GM18499 (cell line): ENCODE measurements around the gene SLC12A2.

Experiments
- ATAC-seq: cut with Tn5 transposase; IDR thresholded peaks from one replicate; pipeline ENCODE4 v1.9.1; 2021; ENCODE audit warnings: moderate number of reproducible peaks; ENCODE audit not compliant: insufficient read depth, unreplicated experiment

SLC12A2 gene

GRCh38 chr5:128083033-128083810, at the start of gene SLC12A2:
Gene SLC12A2, plus strand, starts transcription at chr5:128083766. Its CDS starts 189 bp downstream, at chr5:128083955.
- peak; percentile 38 for ATAC-seq

DNA sequence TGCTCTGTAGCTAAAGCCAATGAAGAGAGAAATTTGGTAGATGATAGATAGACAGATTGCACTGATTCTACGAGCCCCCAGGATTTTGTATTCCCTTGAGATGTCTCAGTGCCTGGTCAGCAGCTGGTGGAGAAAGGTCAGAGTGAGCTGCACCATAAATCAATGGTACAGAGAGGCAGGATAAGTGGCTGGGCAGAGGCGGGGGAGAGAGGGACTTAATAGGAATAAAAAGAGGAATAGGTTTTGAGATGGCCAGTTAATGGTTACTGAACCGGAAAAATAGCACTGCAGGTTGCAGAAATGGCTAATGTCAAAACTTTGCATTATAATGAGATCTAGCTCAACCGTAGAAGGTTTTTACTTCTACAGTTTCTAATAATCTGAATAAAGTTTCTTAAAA, 47.9 kb upstream of the SLC12A2 start:
- no peak for ATAC-seq

- no peak for ATAC-seq
Measured at GRCh38 chr5:128036950-128037349, 46.6 kb upstream of the SLC12A2 start.

GRCh38 chr5:128038643-128039042, 44.9 kb upstream of the SLC12A2 start:
- no peak for ATAC-seq

DNA sequence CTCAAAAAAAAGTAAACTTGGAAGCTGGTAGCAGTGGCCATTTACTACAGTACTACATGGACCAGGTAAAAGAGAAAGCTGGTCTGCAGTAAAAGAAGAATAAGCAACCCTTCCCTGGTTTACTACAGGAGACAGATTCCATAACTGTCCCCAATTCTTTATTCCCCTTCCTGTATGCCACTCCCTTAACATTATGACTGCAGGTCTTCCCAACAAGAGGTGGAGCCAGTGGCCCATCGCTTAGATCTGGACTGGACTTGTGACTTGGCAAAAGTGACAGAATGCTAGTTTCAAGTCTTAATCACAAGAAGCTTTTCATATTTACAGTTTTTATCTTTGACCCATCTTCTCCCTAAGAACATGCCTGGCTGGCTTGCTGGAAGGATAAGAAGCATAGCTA, 42.6 kb upstream of the SLC12A2 start:
- ATAC-seq: no peak

DNA sequence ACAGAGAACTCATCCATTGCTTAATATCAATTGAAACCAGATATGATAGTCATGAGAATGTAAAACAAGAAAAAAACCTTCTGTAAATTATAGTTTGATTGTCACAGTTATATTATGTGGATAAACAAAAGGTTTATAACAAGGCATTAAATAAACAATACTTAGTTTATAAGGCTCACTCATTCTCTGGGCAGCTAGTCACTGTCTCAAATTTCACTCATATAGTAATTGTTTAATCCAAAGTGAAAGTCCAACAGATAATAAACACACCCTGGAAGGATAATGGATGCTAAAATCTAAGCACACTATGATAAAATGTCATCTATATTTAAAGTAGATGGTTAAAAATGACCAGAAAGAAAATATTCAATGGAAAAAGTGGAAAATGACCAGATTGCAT, 30.8 kb upstream of the SLC12A2 start:
- ATAC-seq: no peak

GRCh38 chr5:128053291-128053954, 30.1 kb upstream of the SLC12A2 start:
- no peak for ATAC-seq

DNA sequence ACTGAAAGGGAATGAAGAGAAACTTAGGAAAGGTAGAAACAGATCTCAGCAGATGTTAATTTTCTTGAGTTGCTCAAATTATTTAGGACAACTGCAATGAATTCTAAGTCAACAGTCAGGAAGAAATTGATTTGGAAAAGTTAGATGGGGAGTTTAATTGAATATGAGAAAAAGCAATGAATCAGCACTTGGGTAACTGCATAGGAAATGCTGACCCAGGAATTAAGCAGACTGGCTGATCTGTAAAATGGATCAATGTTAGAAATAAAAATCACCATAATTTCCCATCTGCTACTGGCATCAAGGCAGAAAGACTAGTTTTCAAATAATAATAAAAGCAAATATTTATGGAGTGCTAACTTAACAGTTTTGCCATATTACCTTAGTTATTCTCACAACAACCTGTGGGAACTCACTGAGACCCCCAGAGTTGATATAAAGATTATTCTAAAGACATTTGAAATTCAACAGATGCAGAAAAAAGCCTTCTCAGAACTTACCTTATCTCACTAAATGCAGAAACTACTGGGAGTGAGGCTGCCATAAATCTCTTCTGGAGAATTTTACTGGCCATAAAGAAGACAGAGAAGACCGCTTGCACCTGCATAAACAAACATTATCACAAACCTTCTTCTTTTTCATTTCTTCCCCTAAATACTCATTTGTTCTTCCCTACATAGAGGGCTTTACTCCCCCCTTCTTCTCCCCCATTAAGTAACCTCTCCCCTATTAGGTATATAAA, 22.8 kb upstream of the SLC12A2 start:
- ATAC-seq: no peak

DNA sequence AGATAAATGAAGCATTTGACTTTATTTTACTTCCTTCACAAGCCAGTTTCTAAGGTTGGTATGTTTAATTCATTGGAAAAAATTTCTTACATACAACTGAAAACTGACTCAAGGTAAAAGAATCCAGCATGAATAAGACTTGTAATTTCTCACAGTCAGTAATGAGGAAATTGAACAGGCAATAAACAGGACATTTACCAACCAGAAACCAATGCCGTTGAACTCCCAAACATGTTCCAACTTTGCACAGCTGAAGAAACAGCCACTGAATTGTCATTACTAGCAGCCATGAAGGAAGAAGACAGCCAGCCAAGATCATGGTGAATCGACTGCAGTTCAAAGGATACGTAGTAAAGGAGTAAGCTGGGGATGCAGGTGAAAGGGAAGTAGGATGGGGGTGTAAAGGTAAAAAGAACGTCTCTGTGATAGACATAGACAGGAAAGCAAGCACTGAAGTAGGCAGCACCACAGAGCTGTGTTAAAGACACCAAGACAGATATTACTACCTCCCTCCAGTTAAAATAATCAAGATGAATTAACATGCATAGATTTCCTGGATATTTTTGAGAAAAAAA, 21.3 kb upstream of the SLC12A2 start:
- no peak for ATAC-seq

GRCh38 chr5:128074171-128074570, 9.4 kb upstream of the SLC12A2 start:
- no peak for ATAC-seq

DNA sequence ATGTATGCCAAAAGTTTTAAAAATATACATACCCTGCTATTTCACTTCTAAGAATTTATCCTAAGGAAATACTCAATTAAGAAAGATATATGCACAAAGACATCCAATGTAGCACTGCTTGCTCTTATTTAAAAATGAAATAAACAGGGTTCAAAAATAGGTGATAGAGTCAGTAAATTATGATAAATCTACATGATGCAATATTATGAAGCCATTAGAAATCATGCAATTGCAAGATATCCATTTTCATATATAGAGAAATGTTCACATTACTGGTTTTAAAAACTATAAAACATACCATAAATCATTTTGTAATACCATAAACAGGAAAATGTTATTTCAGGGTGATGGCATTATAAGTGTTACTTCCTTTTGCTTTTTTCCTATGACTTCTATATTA, 8.6 kb upstream of the SLC12A2 start:
- ATAC-seq: no peak

- ATAC-seq: no peak
Measured at GRCh38 chr5:128077526-128077925, 6.0 kb upstream of the SLC12A2 start.

- ATAC-seq: no peak
Measured at GRCh38 chr5:128081111-128081851, 2.3 kb upstream of the SLC12A2 start.

DNA sequence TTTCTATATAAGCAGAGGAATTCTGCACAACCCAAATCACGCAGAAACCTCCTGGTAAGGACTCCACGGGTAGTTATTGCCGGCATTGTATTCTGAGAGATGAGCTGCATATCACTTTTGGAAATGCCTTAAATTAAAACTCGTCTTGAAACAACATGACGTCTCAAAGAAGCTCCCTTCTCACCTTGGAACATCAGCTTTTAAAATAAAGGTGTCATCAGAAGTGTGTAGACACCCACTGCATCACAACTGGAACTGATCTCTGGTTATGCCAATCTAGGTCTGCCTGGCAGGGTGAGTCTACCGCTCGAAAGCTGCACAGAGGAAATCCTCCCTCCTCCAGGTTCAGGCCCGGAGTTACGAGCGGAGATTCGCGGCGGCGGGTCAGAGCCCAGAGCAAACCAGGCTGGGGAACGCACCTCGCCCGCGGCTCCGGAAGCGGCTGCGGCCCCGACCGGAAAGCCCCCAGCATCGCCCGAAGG, 974 bp upstream of the SLC12A2 start:
- peak; percentile 4 for ATAC-seq

GRCh38 chr5:128083811-128084227, 253 bp downstream of the SLC12A2 start:
- ATAC-seq: peak; percentile 16

GRCh38 chr5:128084228-128085167, 932 bp downstream of the SLC12A2 start:
- peak; percentile 21 for ATAC-seq

GRCh38 chr5:128085413-128085812, 1.8 kb downstream of the SLC12A2 start:
- no peak for ATAC-seq

DNA sequence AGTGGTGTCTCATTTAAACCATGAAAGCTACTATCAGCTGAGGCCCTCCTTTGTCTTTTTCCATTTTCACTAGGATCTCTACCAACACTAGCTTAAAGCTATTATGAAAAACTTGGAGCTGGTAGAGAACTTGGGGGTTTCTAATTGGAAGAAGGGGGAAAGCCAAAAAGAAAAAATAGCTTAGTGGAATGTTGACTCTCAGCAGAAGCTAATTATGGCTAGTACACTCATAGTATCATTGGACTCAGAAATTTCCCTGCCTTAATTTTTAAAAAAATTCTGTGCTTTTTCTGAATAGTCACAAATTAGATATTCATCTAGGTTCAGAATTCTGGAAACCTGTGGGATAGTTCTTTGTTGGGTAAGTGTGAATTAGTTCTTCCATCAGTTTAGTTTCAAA, 8.0 kb downstream of the SLC12A2 start:
- ATAC-seq: no peak

DNA sequence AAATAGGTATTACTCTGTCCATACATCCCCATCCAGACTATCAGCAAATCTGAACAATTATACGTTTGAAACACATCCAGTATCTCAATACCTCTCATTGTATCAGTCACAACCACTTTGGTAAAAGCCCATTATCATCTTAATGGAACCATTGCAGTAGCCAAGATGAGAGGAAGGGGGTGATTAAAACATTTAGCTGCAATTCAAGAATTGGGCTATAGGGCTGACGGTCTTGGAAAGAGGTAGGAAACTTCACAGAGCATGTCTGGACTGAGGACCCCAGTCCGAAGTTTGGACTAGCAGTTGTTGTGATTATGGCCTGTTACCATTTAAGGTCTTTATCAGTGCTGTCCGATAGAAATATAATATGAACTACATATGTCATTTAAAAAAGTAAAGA, 8.6 kb downstream of the SLC12A2 start:
- no peak for ATAC-seq
